ENCODE data around the gene C19orf53. TPM values are rescaled to one million over a fixed set of nuclear protein-coding genes. Genes with fewer than 3 reads are reported as not detected.

C19orf53 gene
- total and polyA plus RNA-seq, 2 experiments from 2014 or later: 104 to 401 TPM

- Mint-ChIP-seq H3K27me3 (ENCODE audit: insufficient read depth, low read depth, poor library complexity) (peaks cover 4% of the 10 kb centered on the region), H3K9me3 (no peaks in the 10 kb centered on the region), H3K4me1 (peaks cover 5% of the 10 kb centered on the region; the same call in 1 of the 3 replicates), H3K4me3 (no peak overlapping the region), H3K36me3 (ENCODE audit: low read depth) (peaks cover 24% of the 10 kb centered on the region; the same call in 2 of the 3 replicates), H3K27ac (no peak overlapping the region)
- Histone ChIP-seq H3K4me2 (no peak overlapping the region), H2AFZ (no peak overlapping the region), H3F3A (replicated peaks; ENCODE audit: low read depth) (0 out of 2 replicates have a peak, but pooled peaks cover 3% of the 10 kb centered on the region), H3K9me2 (ENCODE audit: insufficient read depth) (peaks cover 4% of the 10 kb centered on the region; the same call in 1 of the 2 replicates), H3K27ac (ENCODE audit: low read depth) (no peak overlapping the region), H3K36me3 (ENCODE audit: insufficient read depth) (peaks cover 4% of the 10 kb centered on the region; the same call in 1 of the 2 replicates), H3K27me3 (ENCODE audit: insufficient read depth) (no peaks in the 10 kb centered on the region), H3K4me3 (no peak overlapping the region), H3K4me1 (ENCODE audit: insufficient read depth) (no peaks in the 10 kb centered on the region), H3K79me2 (replicated peaks; ENCODE audit: insufficient read depth) (no peaks in the 10 kb centered on the region), H4K20me1 (replicated peaks; ENCODE audit: insufficient read depth) (no peaks in the 10 kb centered on the region)
- DNase-seq (ENCODE audit: low spot score) (no peak), ATAC-seq (no peak)
- no peak for TF ChIP-seq EZH2phosphoT487 (IDR thresholded peaks at IDR 0.05; ENCODE audit: unreplicated experiment)
- no peak for TF ChIP-seq NANOG (IDR thresholded peaks at IDR 0.05; ENCODE audit: borderline replicate concordance)
- no peak for TF ChIP-seq ZNF331 (CRISPR knock-in tag; IDR thresholded peaks at IDR 0.05; ENCODE audit: low read depth)
- no peak for TF ChIP-seq EZH2 (IDR thresholded peaks at IDR 0.05; ENCODE audit: low read depth, unreplicated experiment)
- TF ChIP-seq CTCF (conservative IDR thresholded peaks at IDR 0.05; ENCODE audit: low read depth in 2 of 2): no peak
- no peak for TF ChIP-seq ZNF462 (CRISPR knock-in tag; IDR thresholded peaks at IDR 0.05)
- TF ChIP-seq ETS1 (IDR thresholded peaks at IDR 0.05): no peak
- TF ChIP-seq POLR2AphosphoS5 (IDR thresholded peaks at IDR 0.05; ENCODE audit: low read depth): no peak
- no peak for TF ChIP-seq JUNB (IDR thresholded peaks at IDR 0.05; ENCODE audit: unreplicated experiment)
- TF ChIP-seq CREB1 (CRISPR knock-in tag; IDR thresholded peaks at IDR 0.05; ENCODE audit: low read depth): no peak
- TF ChIP-seq REST (IDR thresholded peaks at IDR 0.05; ENCODE audit: unreplicated experiment): no peak
These were observed 32.5 kb downstream of the C19orf53 start for GRCh38 chr19:13806728-13807127.

Data from GM23338 (cell line).